Spleen (tissue), 11 donors: ENCODE results near the gene NPTX1. TPM values are rescaled to one million over a fixed set of nuclear protein-coding genes. Genes with fewer than 3 reads are reported as not detected.

Experiments
- DNase-seq: peaks from one replicate; pipeline ENCODE4 v3.0.0-alpha.2; 2020
- H3K27ac ChIP-seq, 8 donors: fragments of 200-600 bp; sonication (generic) in 7 of 8; 1 replicate in 4 of 8; 2 replicates in 4 of 8; pipeline versions ENCODE4 v1.5.0 to v1.8.0; 2016 to 2021; ENCODE audit warnings: inconsistent platforms in 4 of 8, mild to moderate bottlenecking in 4 of 8, moderate library complexity in 1 of 8
- H3K27me3 ChIP-seq, 7 donors: fragments of 200-600 bp; sonication (generic) in 6 of 7; replicated peaks in 1 of 7; 1 replicate in 4 of 7; 2 replicates in 3 of 7; pipeline versions ENCODE4 v1.5.0 to v1.8.0; 2016 to 2021; ENCODE audit warnings: inconsistent platforms in 3 of 7, mild to moderate bottlenecking in 1 of 7
- H3K36me3 ChIP-seq, 6 donors: fragments of 200-600 bp; sonication (generic) in 5 of 6; 1 replicate in 4 of 6; 2 replicates in 2 of 6; pipeline versions ENCODE4 v1.5.0 to v1.8.0; 2016 to 2021; ENCODE audit warnings: inconsistent platforms in 2 of 6
- H3K4me1 ChIP-seq, 6 donors: fragments of 200-600 bp; sonication (generic) in 5 of 6; 1 replicate in 3 of 6; 2 replicates in 3 of 6; pipeline versions ENCODE4 v1.5.0 to v1.8.0; 2016 to 2021; ENCODE audit warnings: inconsistent platforms in 3 of 6
- H3K4me3 ChIP-seq, 8 donors: fragments of 200-600 bp; sonication (generic) in 7 of 8; 1 replicate in 4 of 8; 2 replicates in 4 of 8; pipeline versions ENCODE4 v1.5.0 to v1.8.0; 2016 to 2021; ENCODE audit warnings: inconsistent platforms in 4 of 8, mild to moderate bottlenecking in 4 of 8, moderate library complexity in 2 of 8
- H3K9me3 ChIP-seq, 8 donors: fragments of 200-600 bp; sonication (generic) in 7 of 8; 1 replicate in 4 of 8; 2 replicates in 4 of 8; pipeline versions ENCODE4 v1.5.0 to v1.8.0; 2016 to 2021; ENCODE audit warnings: inconsistent platforms in 4 of 8
- POLR2A ChIP-seq, 3 donors: fragments of 450-650 bp; IDR thresholded peaks; one replicate each; pipeline ENCODE4 v1.5.1; 2017; ENCODE audit warnings: antibody characterized with exemption in 3 of 3, mild to moderate bottlenecking in 1 of 3
- POLR2AphosphoS5 ChIP-seq, 3 donors: sonication (generic); formaldehyde crosslinking; IDR thresholded peaks; one replicate each; pipeline ENCODE4 v1.5.1; 2017; ENCODE audit warnings: antibody characterized with exemption in 3 of 3
- WGBS, 5 donors: extraction: QIAGEN DNeasy Blood & Tissue Kit in 3 of 5; methylation state at CpG; one replicate each; pipeline versions ENCODE4 v1.1.5 to v1.1.7; 2013 to 2018; 5-methylcytosine and 5-hydroxymethylcytosine counted together
- intact Hi-C: fragments of 100-400 bp; cut with DNase I; formaldehyde crosslinking; loops from one replicate; pipeline ENCODE4 v1.15.0; 2023; ENCODE audit warnings: low total_unique reads
- polyA plus RNA-seq, 3 donors: library from polyadenylated mRNA; stranded (reverse); fragments of 200-250 nt; gene quantifications; one replicate each; pipeline ENCODE4 v1.2.1, GENCODE V29; 2013
- total RNA-seq, 7 donors: library from RNA; depleted of rRNA in 3 of 7; stranded (reverse); fragments of >200 nt in 3 of 7; fragmentation: NEBNext Ultra II Directional in 4 of 7; extraction: Animal tissue kit (Norgen Biotek cat#: 25700) in 4 of 7; gene quantifications; one replicate each; pipeline versions ENCODE4 v1.1.0 to v1.2.1, GENCODE V29; 2016 to 2021
- TF ChIP-seq, protein P1 (sequence below), 11 experiments: fragments of 200-600 bp in 7 of 11; fragments of 450-650 bp in 4 of 11; sonication (generic) in 4 of 11; IDR thresholded peaks in 8 of 11; conservative IDR thresholded peaks in 3 of 11; 1 replicate in 7 of 11; 2 replicates in 4 of 11; pipeline versions ENCODE4 v1.4.0 to v1.8.0; 2016 to 2021; ENCODE audit warnings: antibody characterized with exemption in 11 of 11, inconsistent platforms in 4 of 11, mild to moderate bottlenecking in 1 of 11
- donor health status: healthy with polysubstance abuse.
- donor health status: DM: no; HTN: no; CAD: no; lungs with moderate emphysema.
- donor health status: DM: no; HTN: no; CAD: no.
- donor health status: Bipolar disorder and iron deficiency.
- donor health status: healthy.
- donor health status: DM: no; HTN: no; CAD: no.
- donor health status: DM: yes; HTN: yes; CAD: no.

Gene NPTX1
- total and polyA plus RNA-seq, 10 donors: 0.04 to 14.0 (median 3.6) TPM

DNA sequence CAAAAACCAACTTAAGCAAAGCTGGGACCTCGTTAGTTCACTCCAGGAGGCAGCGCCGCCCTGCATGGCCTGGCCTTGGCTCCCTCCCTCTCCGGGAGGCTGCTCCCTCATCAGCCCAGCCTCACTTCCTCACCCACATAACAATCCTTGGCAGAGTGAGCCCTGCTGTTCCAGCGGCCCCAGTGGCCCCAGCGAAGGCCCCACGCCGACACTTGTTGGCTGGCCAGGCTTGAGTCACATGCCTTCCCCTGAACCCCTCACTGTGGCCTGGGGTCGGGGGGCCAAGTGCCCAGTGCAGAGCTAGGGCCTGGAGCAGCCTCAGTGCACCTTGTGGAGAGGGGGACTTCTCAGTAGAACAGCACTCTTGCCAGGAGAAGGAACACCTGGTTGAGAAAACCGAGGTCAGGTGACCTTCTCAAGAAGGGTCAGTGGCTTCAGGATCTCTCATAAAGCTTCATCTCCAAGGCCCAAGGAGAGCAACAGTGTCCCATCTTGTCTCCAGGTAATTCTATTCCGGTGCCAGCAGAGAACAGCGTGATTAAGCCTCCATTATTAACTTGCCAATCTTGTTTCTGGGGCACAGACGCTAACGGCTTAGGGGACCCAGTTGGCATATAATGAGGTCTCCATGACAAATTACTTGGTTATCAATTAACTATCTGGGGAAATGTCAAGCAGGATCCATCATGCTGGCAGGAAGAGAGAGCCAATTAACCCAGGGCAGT is 34.6 kb downstream of the NPTX1 start:
- 82 to 89% (median 86%) methylated on average over 13 to 14 of the region's 14 CpGs for WGBS, 5 donors
- H3K27me3 ChIP-seq: peaks cover 0 to 18% (median 0%) of the 10 kb centered on the region in 7 donors
- no peak overlapping the region for H3K4me3 ChIP-seq
- H3K27ac ChIP-seq: no peak overlapping the region
- H3K9me3 ChIP-seq: no peaks in the 10 kb centered on the region
- peaks cover 0 to 13% (median 0%) of the 10 kb centered on the region in 6 donors for H3K36me3 ChIP-seq
- no peak for DNase-seq
- TF ChIP-seq POLR2AphosphoS5 (IDR thresholded peaks at IDR 0.05): no peak
- TF ChIP-seq, protein P1, sequence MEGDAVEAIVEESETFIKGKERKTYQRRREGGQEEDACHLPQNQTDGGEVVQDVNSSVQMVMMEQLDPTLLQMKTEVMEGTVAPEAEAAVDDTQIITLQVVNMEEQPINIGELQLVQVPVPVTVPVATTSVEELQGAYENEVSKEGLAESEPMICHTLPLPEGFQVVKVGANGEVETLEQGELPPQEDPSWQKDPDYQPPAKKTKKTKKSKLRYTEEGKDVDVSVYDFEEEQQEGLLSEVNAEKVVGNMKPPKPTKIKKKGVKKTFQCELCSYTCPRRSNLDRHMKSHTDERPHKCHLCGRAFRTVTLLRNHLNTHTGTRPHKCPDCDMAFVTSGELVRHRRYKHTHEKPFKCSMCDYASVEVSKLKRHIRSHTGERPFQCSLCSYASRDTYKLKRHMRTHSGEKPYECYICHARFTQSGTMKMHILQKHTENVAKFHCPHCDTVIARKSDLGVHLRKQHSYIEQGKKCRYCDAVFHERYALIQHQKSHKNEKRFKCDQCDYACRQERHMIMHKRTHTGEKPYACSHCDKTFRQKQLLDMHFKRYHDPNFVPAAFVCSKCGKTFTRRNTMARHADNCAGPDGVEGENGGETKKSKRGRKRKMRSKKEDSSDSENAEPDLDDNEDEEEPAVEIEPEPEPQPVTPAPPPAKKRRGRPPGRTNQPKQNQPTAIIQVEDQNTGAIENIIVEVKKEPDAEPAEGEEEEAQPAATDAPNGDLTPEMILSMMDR (IDR thresholded peaks at IDR 0.05 in 8 of 11, conservative IDR thresholded peaks at IDR 0.05 in 3 of 11): no peak
- TF ChIP-seq POLR2A (IDR thresholded peaks at IDR 0.05): no peak
- intact Hi-C loops: no loop called here
- peaks cover 0 to 11% (median 2%) of the 10 kb centered on the region in 6 donors for H3K4me1 ChIP-seq

DNA sequence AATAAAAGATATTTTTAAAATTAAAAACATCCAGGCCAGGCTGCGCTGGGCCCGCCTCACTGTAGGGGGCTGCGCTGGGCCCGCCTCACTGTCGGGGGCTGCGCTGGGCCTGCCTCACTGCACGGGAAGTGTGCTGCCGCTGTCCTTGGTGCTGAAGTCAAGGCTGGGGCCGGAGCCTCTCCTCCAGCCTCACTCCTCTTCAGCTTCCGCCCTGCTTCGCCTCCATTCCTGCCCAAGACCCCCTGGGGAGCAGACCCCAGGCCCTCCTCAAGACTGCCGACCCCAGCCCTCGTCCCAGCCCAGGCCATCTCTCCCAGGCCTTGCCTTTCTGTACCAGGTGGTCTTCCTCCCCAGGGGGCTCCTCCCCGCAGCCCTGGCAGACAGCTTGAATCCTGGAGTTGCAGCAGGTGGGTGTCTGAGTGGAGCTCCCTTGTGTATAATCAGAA is 35.3 kb downstream of the NPTX1 start:
- TF ChIP-seq POLR2A (IDR thresholded peaks at IDR 0.05): no peak
- TF ChIP-seq POLR2AphosphoS5 (IDR thresholded peaks at IDR 0.05): peak in 1 of 3 donors; percentile 14
- TF ChIP-seq, protein P1 (IDR thresholded peaks at IDR 0.05 in 8 of 11, conservative IDR thresholded peaks at IDR 0.05 in 3 of 11): no peak
- WGBS, 5 donors: 27 to 45% (median 38%) methylated on average over 14 of the region's 14 CpGs
- Histone ChIP-seq H3K27ac (no peak overlapping the region), H3K36me3 (peaks cover 0 to 13% (median 0%) of the 10 kb centered on the region in 6 donors), H3K4me3 (no peak overlapping the region), H3K4me1 (peaks cover 0 to 8% (median 0%) of the 10 kb centered on the region in 6 donors), H3K27me3 (peaks cover 0 to 18% (median 0%) of the 10 kb centered on the region in 7 donors), H3K9me3 (no peaks in the 10 kb centered on the region)
- no peak for DNase-seq
- intact Hi-C loops: no loop called here

DNA sequence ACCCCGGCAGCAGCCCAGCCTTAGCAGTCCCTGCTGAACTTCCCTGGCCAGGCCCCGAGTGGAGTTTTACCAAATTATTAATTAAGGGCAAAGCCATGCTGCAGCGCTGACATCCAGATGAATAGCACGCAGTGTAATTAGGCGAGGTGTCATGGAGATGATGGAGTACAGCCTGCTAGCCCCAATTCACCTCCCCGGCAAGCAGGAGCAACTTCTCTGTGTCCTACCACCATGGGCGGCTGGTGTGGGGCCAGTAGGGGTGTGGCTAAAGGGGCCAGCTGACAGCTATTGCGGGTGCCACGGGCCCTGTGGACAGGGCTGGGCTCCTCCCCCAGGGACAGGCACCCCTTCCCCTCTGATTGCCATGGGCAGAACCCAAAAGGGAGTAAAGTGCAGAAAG is 36.9 kb downstream of the NPTX1 start:
- intact Hi-C loops: no loop called here
- Histone ChIP-seq H3K27ac (no peak overlapping the region), H3K9me3 (no peaks in the 10 kb centered on the region), H3K4me1 (peaks cover 0 to 8% (median 0%) of the 10 kb centered on the region in 6 donors), H3K36me3 (peaks cover 0 to 13% (median 0%) of the 10 kb centered on the region in 6 donors), H3K4me3 (no peak overlapping the region), H3K27me3 (peaks cover 0 to 15% (median 0%) of the 10 kb centered on the region in 7 donors)
- TF ChIP-seq, protein P1 (IDR thresholded peaks at IDR 0.05 in 8 of 11, conservative IDR thresholded peaks at IDR 0.05 in 3 of 11): no peak
- TF ChIP-seq POLR2AphosphoS5 (IDR thresholded peaks at IDR 0.05): no peak
- TF ChIP-seq POLR2A (IDR thresholded peaks at IDR 0.05): no peak
- WGBS, 5 donors: 78 to 85% (median 78%) methylated on average over 9 of the region's 9 CpGs
- no peak for DNase-seq

DNA sequence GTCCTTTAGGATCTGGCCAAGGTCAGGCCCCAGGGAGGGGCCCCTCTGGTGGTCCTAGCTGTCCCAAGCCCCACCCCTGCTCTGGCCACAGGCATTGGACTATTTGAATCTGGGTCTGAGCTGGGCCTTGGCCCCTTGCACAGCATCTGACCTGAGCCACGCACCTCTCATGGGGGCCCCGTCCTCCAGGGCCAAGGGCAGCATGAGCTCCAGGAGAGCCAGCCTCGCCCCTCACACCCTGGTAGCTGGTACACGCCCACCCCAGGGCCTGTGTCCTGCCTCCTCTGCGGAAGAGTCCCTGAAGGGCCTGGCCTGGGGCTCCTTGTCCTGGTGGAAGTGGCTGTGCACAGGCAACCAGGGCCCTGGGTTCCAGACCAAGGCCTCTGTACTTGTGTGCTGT is 37.6 kb downstream of the NPTX1 start:
- no peaks in the 10 kb centered on the region for H3K9me3 ChIP-seq
- peaks cover 0 to 8% (median 0%) of the 10 kb centered on the region in 7 donors for H3K27me3 ChIP-seq
- H3K36me3 ChIP-seq: peaks cover 0 to 13% (median 0%) of the 10 kb centered on the region in 6 donors
- TF ChIP-seq POLR2AphosphoS5 (IDR thresholded peaks at IDR 0.05): no peak
- no peak for TF ChIP-seq POLR2A (IDR thresholded peaks at IDR 0.05)
- TF ChIP-seq, protein P1 (IDR thresholded peaks at IDR 0.05 in 8 of 11, conservative IDR thresholded peaks at IDR 0.05 in 3 of 11): no peak
- intact Hi-C loops: no loop called here
- DNase-seq: no peak
- H3K27ac ChIP-seq: no peak overlapping the region
- WGBS, 5 donors: 87 to 89% (median 88%) methylated on average over 5 of the region's 5 CpGs; no CpG with 5 or more reads in 1 of the 5 donors
- H3K4me1 ChIP-seq: peaks cover 0 to 8% (median 0%) of the 10 kb centered on the region in 6 donors
- no peak overlapping the region for H3K4me3 ChIP-seq
